ENCODE measurements around the gene TNRC6C. TPM values are rescaled to one million over a fixed set of nuclear protein-coding genes. Genes with fewer than 3 reads are reported as not detected.
"Not testable (repeated sequence)": the region's sequence is repeated elsewhere in the genome, so short reads cannot be mapped to it uniquely, and the experiment has no call there.

TNRC6C gene
- total and polyA plus RNA-seq, 2 donors, result 11.8 to 12.0 TPM

GRCh38 chr17:77959126-77959925, 823 bp downstream of the TNRC6C start:
- peak overlapping the region; percentile 85 to 90 for H3K4me3 ChIP-seq (ENCODE audit: low read length in 2 of 2)
- H3K36me3 ChIP-seq (ENCODE audit: control insufficient read depth in 2 of 2, insufficient read depth in 2 of 2, low read length in 1 of 2), result no peaks in the 10 kb centered on the region
- no peaks in the 10 kb centered on the region for H3K27me3 ChIP-seq (ENCODE audit: control insufficient read depth in 2 of 2, insufficient read depth in 1 of 2, low read length in 1 of 2)
- H3K4me1 ChIP-seq (ENCODE audit: control insufficient read depth in 2 of 2, insufficient read depth in 2 of 2, low read length in 2 of 2), result peaks cover 28 to 42% of the 10 kb centered on the region in 2 donors
- DNase-seq (ENCODE audit: low read depth in 6 of 9, low spot score in 9 of 9), result peak in 5 of 9 donors; percentile 15 to 60 (median 28)
- peak overlapping the region; percentile 86 to 94 for H3K27ac ChIP-seq (ENCODE audit: low read depth in 1 of 2, low read length in 1 of 2)
- H3K9me3 ChIP-seq (ENCODE audit: control insufficient read depth in 2 of 2, insufficient read depth in 1 of 2, low read length in 1 of 2), result no peaks in the 10 kb centered on the region
- under 1% methylated on average over 92 of the region's 92 CpGs for WGBS

- peaks cover 0 to 5% of the 10 kb centered on the region in 2 donors for H3K36me3 ChIP-seq (ENCODE audit: control insufficient read depth in 2 of 2, insufficient read depth in 2 of 2, low read length in 1 of 2)
- peak in 6 of 9 donors; percentile 23 to 67 (median 34) for DNase-seq (ENCODE audit: low read depth in 6 of 9, low spot score in 9 of 9)
- H3K27me3 ChIP-seq (ENCODE audit: control insufficient read depth in 2 of 2, insufficient read depth in 1 of 2, low read length in 1 of 2), result no peaks in the 10 kb centered on the region
- WGBS, result 33% methylated on average over 23 of the region's 23 CpGs
- peaks cover 33 to 47% of the 10 kb centered on the region in 2 donors for H3K4me1 ChIP-seq (ENCODE audit: control insufficient read depth in 2 of 2, insufficient read depth in 2 of 2, low read length in 2 of 2)
- H3K4me3 ChIP-seq (ENCODE audit: low read length in 2 of 2), result peak overlapping the region; percentile 85 to 90
- H3K9me3 ChIP-seq (ENCODE audit: control insufficient read depth in 2 of 2, insufficient read depth in 1 of 2, low read length in 1 of 2), result no peaks in the 10 kb centered on the region
- peak overlapping the region in 1 of 2 donors; percentile 86 for H3K27ac ChIP-seq (ENCODE audit: low read depth in 1 of 2, low read length in 1 of 2)
Observed at GRCh38 chr17:77959926-77960521, 1.5 kb downstream of the TNRC6C start.

GRCh38 chr17:77961741-77962140, 3.2 kb downstream of the TNRC6C start:
- H3K4me1 ChIP-seq (ENCODE audit: control insufficient read depth in 2 of 2, insufficient read depth in 2 of 2, low read length in 2 of 2), result peaks cover 37 to 54% of the 10 kb centered on the region in 2 donors
- H3K27me3 ChIP-seq (ENCODE audit: control insufficient read depth in 2 of 2, insufficient read depth in 1 of 2, low read length in 1 of 2), result no peaks in the 10 kb centered on the region
- H3K36me3 ChIP-seq (ENCODE audit: control insufficient read depth in 2 of 2, insufficient read depth in 2 of 2, low read length in 1 of 2), result peaks cover 0 to 14% of the 10 kb centered on the region in 2 donors
- no peak overlapping the region for H3K4me3 ChIP-seq (ENCODE audit: low read length in 2 of 2)
- 91% methylated on average over 4 of the region's 4 CpGs for WGBS
- no peaks in the 10 kb centered on the region for H3K9me3 ChIP-seq (ENCODE audit: control insufficient read depth in 2 of 2, insufficient read depth in 1 of 2, low read length in 1 of 2)
- H3K27ac ChIP-seq (ENCODE audit: low read depth in 1 of 2, low read length in 1 of 2), result peak overlapping the region in 1 of 2 donors; percentile 21
- peak in 1 of 9 donors; percentile 27 for DNase-seq (ENCODE audit: low read depth in 6 of 9, low spot score in 9 of 9)

GRCh38 chr17:77962348-77962747, 3.8 kb downstream of the TNRC6C start:
- Histone ChIP-seq H3K36me3 (ENCODE audit: control insufficient read depth in 2 of 2, insufficient read depth in 2 of 2, low read length in 1 of 2) (peaks cover 0 to 14% of the 10 kb centered on the region in 2 donors), H3K9me3 (ENCODE audit: control insufficient read depth in 2 of 2, insufficient read depth in 1 of 2, low read length in 1 of 2) (no peaks in the 10 kb centered on the region), H3K27ac (ENCODE audit: low read depth in 1 of 2, low read length in 1 of 2) (peak overlapping the region in 1 of 2 donors; percentile 32), H3K4me1 (ENCODE audit: control insufficient read depth in 2 of 2, insufficient read depth in 2 of 2, low read length in 2 of 2) (peaks cover 33 to 48% of the 10 kb centered on the region in 2 donors), H3K4me3 (ENCODE audit: low read length in 2 of 2) (peak overlapping the region in 1 of 2 donors; percentile 6), H3K27me3 (ENCODE audit: control insufficient read depth in 2 of 2, insufficient read depth in 1 of 2, low read length in 1 of 2) (no peaks in the 10 kb centered on the region)
- peak in 1 of 9 donors; percentile 27 for DNase-seq (ENCODE audit: low read depth in 6 of 9, low spot score in 9 of 9)
- 75% methylated on average over 6 of the region's 6 CpGs for WGBS

- Histone ChIP-seq H3K4me1 (ENCODE audit: control insufficient read depth in 2 of 2, insufficient read depth in 2 of 2, low read length in 2 of 2) (peaks cover 33 to 43% of the 10 kb centered on the region in 2 donors), H3K27ac (ENCODE audit: low read depth in 1 of 2, low read length in 1 of 2) (peak overlapping the region in 1 of 2 donors; percentile 0), H3K27me3 (ENCODE audit: control insufficient read depth in 2 of 2, insufficient read depth in 1 of 2, low read length in 1 of 2) (no peaks in the 10 kb centered on the region), H3K9me3 (ENCODE audit: control insufficient read depth in 2 of 2, insufficient read depth in 1 of 2, low read length in 1 of 2) (no peaks in the 10 kb centered on the region), H3K4me3 (ENCODE audit: low read length in 2 of 2) (no peak overlapping the region), H3K36me3 (ENCODE audit: control insufficient read depth in 2 of 2, insufficient read depth in 2 of 2, low read length in 1 of 2) (peaks cover 0 to 14% of the 10 kb centered on the region in 2 donors)
- 12% methylated on average over 2 of the region's 2 CpGs for WGBS
- peak; percentile 32 to 78 (median 46) for DNase-seq (ENCODE audit: low read depth in 6 of 9, low spot score in 9 of 9)
Observed at GRCh38 chr17:77963441-77963840, 4.9 kb downstream of the TNRC6C start.

- DNase-seq (ENCODE audit: low read depth in 6 of 9, low spot score in 9 of 9), result no peak
- 99% methylated on average over 3 of the region's 3 CpGs for WGBS
- no peaks in the 10 kb centered on the region for H3K27me3 ChIP-seq (ENCODE audit: control insufficient read depth in 2 of 2, insufficient read depth in 1 of 2, low read length in 1 of 2)
Observed at GRCh38 chr17:77965352-77965751, 6.8 kb downstream of the TNRC6C start.

GRCh38 chr17:77966476-77966875, 8.0 kb downstream of the TNRC6C start:
- DNase-seq (ENCODE audit: low read depth in 6 of 9, low spot score in 9 of 9), result no peak
- Histone ChIP-seq H3K4me1 (ENCODE audit: control insufficient read depth in 2 of 2, insufficient read depth in 2 of 2, low read length in 2 of 2) (peaks cover 27 to 39% of the 10 kb centered on the region in 2 donors), H3K27ac (ENCODE audit: low read depth in 1 of 2, low read length in 1 of 2) (no peak overlapping the region)

More at GRCh38 chr17:77965352-77965751, 6.8 kb downstream of the TNRC6C start:
- Histone ChIP-seq H3K4me1 (ENCODE audit: control insufficient read depth in 2 of 2, insufficient read depth in 2 of 2, low read length in 2 of 2) (peaks cover 33 to 46% of the 10 kb centered on the region in 2 donors), H3K27ac (ENCODE audit: low read depth in 1 of 2, low read length in 1 of 2) (no peak overlapping the region), H3K36me3 (ENCODE audit: control insufficient read depth in 2 of 2, insufficient read depth in 2 of 2, low read length in 1 of 2) (peaks cover 0 to 18% of the 10 kb centered on the region in 2 donors), H3K4me3 (ENCODE audit: low read length in 2 of 2) (no peak overlapping the region), H3K9me3 (ENCODE audit: control insufficient read depth in 2 of 2, insufficient read depth in 1 of 2, low read length in 1 of 2) (no peaks in the 10 kb centered on the region)

GRCh38 chr17:77968788-77969187, 10.3 kb downstream of the TNRC6C start:
- Histone ChIP-seq H3K27me3 (ENCODE audit: control insufficient read depth in 2 of 2, insufficient read depth in 1 of 2, low read length in 1 of 2) (no peaks in the 10 kb centered on the region), H3K4me3 (ENCODE audit: low read length in 2 of 2) (no peak overlapping the region), H3K9me3 (ENCODE audit: control insufficient read depth in 2 of 2, insufficient read depth in 1 of 2, low read length in 1 of 2) (no peaks in the 10 kb centered on the region), H3K4me1 (ENCODE audit: control insufficient read depth in 2 of 2, insufficient read depth in 2 of 2, low read length in 2 of 2) (peaks cover 13 to 21% of the 10 kb centered on the region in 2 donors), H3K27ac (ENCODE audit: low read depth in 1 of 2, low read length in 1 of 2) (no peak overlapping the region), H3K36me3 (ENCODE audit: control insufficient read depth in 2 of 2, insufficient read depth in 2 of 2, low read length in 1 of 2) (peaks cover 0 to 23% of the 10 kb centered on the region in 2 donors)
- WGBS, result 94% methylated on average over 3 of the region's 3 CpGs
- DNase-seq (ENCODE audit: low read depth in 6 of 9, low spot score in 9 of 9), result no peak

More at GRCh38 chr17:77966476-77966875, 8.0 kb downstream of the TNRC6C start:
- WGBS, result 91% methylated on average over 2 of the region's 2 CpGs
- peaks cover 0 to 21% of the 10 kb centered on the region in 2 donors for H3K36me3 ChIP-seq (ENCODE audit: control insufficient read depth in 2 of 2, insufficient read depth in 2 of 2, low read length in 1 of 2)
- H3K27me3 ChIP-seq (ENCODE audit: control insufficient read depth in 2 of 2, insufficient read depth in 1 of 2, low read length in 1 of 2), result no peaks in the 10 kb centered on the region
- H3K4me3 ChIP-seq (ENCODE audit: low read length in 2 of 2), result no peak overlapping the region
- H3K9me3 ChIP-seq (ENCODE audit: control insufficient read depth in 2 of 2, insufficient read depth in 1 of 2, low read length in 1 of 2), result no peaks in the 10 kb centered on the region

GRCh38 chr17:77972271-77972670, 13.8 kb downstream of the TNRC6C start:
- H3K36me3 ChIP-seq (ENCODE audit: control insufficient read depth in 2 of 2, insufficient read depth in 2 of 2, low read length in 1 of 2); H3K9me3 ChIP-seq (ENCODE audit: control insufficient read depth in 2 of 2, insufficient read depth in 1 of 2, low read length in 1 of 2); H3K4me3 ChIP-seq (ENCODE audit: low read length in 2 of 2); H3K4me1 ChIP-seq (ENCODE audit: control insufficient read depth in 2 of 2, insufficient read depth in 2 of 2, low read length in 2 of 2); DNase-seq (ENCODE audit: low read depth in 6 of 9, low spot score in 9 of 9); H3K27me3 ChIP-seq (ENCODE audit: control insufficient read depth in 2 of 2, insufficient read depth in 1 of 2, low read length in 1 of 2); H3K27ac ChIP-seq (ENCODE audit: low read depth in 1 of 2, low read length in 1 of 2): not testable (repeated sequence)
- 97% methylated on average over 3 of the region's 3 CpGs for WGBS

Data from thymus (tissue), 11 donors.